B cell (primary cell): ENCODE measurements around the gene LRRK2.

Source experiments
- CTCF ChIP-seq: fragments of 200-600 bp; IDR thresholded peaks from one replicate; pipeline ENCODE4 v1.8.0; 2022; ENCODE audit warnings: antibody characterized with exemption, mild to moderate bottlenecking
- EZH2 ChIP-seq: IDR thresholded peaks from 2 replicates; pipeline ENCODE4 v1.6.1; 2012; ENCODE audit warnings: borderline replicate concordance, low read depth, mild to moderate bottlenecking, moderate library complexity, low read length; ENCODE audit not compliant: insufficient read depth, poor library complexity, severe bottlenecking

- TF ChIP-seq CTCF (no peak), EZH2 (no peak)
These were observed 14.2 kb downstream of the LRRK2 start for GRCh38 chr12:40238979-40239378.
